Spleen (tissue), 7 donors: ENCODE results near the gene KRTAP5-7.

Experiments used
- POLR2A ChIP-seq, 3 donors: fragments of 450-650 bp; IDR thresholded peaks; one replicate each; pipeline ENCODE4 v1.5.1; 2017; ENCODE audit warnings: antibody characterized with exemption in 3 of 3, mild to moderate bottlenecking in 1 of 3
- POLR2AphosphoS5 ChIP-seq, 3 donors: sonication (generic); formaldehyde crosslinking; IDR thresholded peaks; one replicate each; pipeline ENCODE4 v1.5.1; 2017; ENCODE audit warnings: antibody characterized with exemption in 3 of 3
- TF ChIP-seq, protein P1 (sequence below), 11 experiments: fragments of 200-600 bp in 7 of 11; fragments of 450-650 bp in 4 of 11; sonication (generic) in 4 of 11; IDR thresholded peaks in 8 of 11; conservative IDR thresholded peaks in 3 of 11; 1 replicate in 7 of 11; 2 replicates in 4 of 11; pipeline versions ENCODE4 v1.4.0 to v1.8.0; 2016 to 2021; ENCODE audit warnings: antibody characterized with exemption in 11 of 11, inconsistent platforms in 4 of 11, mild to moderate bottlenecking in 1 of 11
- donor health status: DM: no; HTN: no; CAD: no; lungs with moderate emphysema.
- donor health status: DM: no; HTN: no; CAD: no.
- donor health status: DM: no; HTN: no; CAD: no.

DNA sequence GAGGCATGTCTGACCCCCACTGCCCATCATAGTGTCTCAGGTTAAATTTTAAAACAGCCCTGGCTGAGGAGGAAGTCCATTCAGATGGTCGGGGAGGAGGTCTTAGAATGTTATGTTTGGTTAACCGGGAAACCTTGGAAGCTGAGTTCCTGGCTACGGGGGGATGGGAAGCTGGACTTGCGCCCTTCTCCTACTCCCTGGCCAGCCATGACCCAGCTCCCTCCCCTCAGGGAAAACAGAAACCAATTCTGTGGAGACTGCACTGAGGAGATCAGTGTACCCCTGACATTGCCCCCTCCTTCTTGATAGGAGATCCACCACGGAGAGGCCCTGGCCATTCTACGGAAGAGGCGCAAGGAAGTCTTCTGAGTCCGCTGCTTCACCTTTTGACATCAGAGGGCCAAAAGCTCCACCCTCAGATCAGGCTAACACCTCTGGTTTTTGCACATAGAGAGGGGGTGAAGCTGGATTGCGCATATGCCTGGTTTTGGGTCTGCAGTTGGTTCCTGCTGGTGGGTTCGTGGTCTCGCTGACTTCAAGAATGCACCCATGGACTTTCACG, 18.4 kb downstream of the KRTAP5-7 start:
- TF ChIP-seq, protein P1, sequence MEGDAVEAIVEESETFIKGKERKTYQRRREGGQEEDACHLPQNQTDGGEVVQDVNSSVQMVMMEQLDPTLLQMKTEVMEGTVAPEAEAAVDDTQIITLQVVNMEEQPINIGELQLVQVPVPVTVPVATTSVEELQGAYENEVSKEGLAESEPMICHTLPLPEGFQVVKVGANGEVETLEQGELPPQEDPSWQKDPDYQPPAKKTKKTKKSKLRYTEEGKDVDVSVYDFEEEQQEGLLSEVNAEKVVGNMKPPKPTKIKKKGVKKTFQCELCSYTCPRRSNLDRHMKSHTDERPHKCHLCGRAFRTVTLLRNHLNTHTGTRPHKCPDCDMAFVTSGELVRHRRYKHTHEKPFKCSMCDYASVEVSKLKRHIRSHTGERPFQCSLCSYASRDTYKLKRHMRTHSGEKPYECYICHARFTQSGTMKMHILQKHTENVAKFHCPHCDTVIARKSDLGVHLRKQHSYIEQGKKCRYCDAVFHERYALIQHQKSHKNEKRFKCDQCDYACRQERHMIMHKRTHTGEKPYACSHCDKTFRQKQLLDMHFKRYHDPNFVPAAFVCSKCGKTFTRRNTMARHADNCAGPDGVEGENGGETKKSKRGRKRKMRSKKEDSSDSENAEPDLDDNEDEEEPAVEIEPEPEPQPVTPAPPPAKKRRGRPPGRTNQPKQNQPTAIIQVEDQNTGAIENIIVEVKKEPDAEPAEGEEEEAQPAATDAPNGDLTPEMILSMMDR (IDR thresholded peaks at IDR 0.05 in 8 of 11, conservative IDR thresholded peaks at IDR 0.05 in 3 of 11), result no peak
- no peak for TF ChIP-seq POLR2A (IDR thresholded peaks at IDR 0.05)
- TF ChIP-seq POLR2AphosphoS5 (IDR thresholded peaks at IDR 0.05), result no peak
